Right hindlimb (tissue), 1 donor: ENCODE results near the gene CEBPZOS.
"Not testable (repeated sequence)": the region's sequence is repeated elsewhere in the genome, so short reads cannot be mapped to it uniquely, and the experiment has no call there.

Source experiments
- DNase-seq: peaks from one replicate; pipeline ENCODE4 v3.0.0-alpha.2; 2018

The CEBPZOS gene

GRCh38 chr2:37191747-37192146 is 4.5 kb upstream of the CEBPZOS start:
- DNase-seq = no peak

GRCh38 chr2:37192551-37192950 is 3.7 kb upstream of the CEBPZOS start:
- no peak for DNase-seq

- DNase-seq = not testable (repeated sequence)
Measured at GRCh38 chr2:37195862-37196319, 405 bp upstream of the CEBPZOS start.

GRCh38 chr2:37198681-37199065 is 2.4 kb downstream of the CEBPZOS start:
- no peak for DNase-seq

GRCh38 chr2:37201208-37201607 is 4.9 kb downstream of the CEBPZOS start:
- DNase-seq = no peak

- no peak for DNase-seq
Measured at GRCh38 chr2:37201766-37202165, 5.5 kb downstream of the CEBPZOS start.

GRCh38 chr2:37203708-37204107 is 7.4 kb downstream of the CEBPZOS start:
- DNase-seq = no peak

- DNase-seq = not testable (repeated sequence)
Measured at GRCh38 chr2:37205071-37205661, 8.9 kb downstream of the CEBPZOS start.

- no peak for DNase-seq
Measured at GRCh38 chr2:37205689-37206341, 9.5 kb downstream of the CEBPZOS start.

- not testable (repeated sequence) for DNase-seq
Measured at GRCh38 chr2:37206760-37207159, 10.5 kb downstream of the CEBPZOS start.

- no peak for DNase-seq
Measured at GRCh38 chr2:37211212-37211611, 14.9 kb downstream of the CEBPZOS start.

- DNase-seq = no peak
Measured at GRCh38 chr2:37211939-37212338, 15.6 kb downstream of the CEBPZOS start.

- no peak for DNase-seq
Measured at GRCh38 chr2:37215250-37215649, 19.0 kb downstream of the CEBPZOS start.

- DNase-seq = no peak
Measured at GRCh38 chr2:37219046-37219445, 22.8 kb downstream of the CEBPZOS start.

- DNase-seq = no peak
Measured at GRCh38 chr2:37223131-37223530, 26.8 kb downstream of the CEBPZOS start.

- DNase-seq = no peak
Measured at GRCh38 chr2:37224063-37224462, 27.8 kb downstream of the CEBPZOS start.

- DNase-seq = not testable (repeated sequence)
Measured at GRCh38 chr2:37225129-37225528, 28.8 kb downstream of the CEBPZOS start.

- DNase-seq = no peak
Measured at GRCh38 chr2:37226863-37227262, 30.6 kb downstream of the CEBPZOS start.

GRCh38 chr2:37228788-37229187 is 32.5 kb downstream of the CEBPZOS start:
- DNase-seq = no peak

GRCh38 chr2:37230581-37230980 is 34.3 kb downstream of the CEBPZOS start:
- DNase-seq = peak; percentile 21

- peak; percentile 95 for DNase-seq
Measured at GRCh38 chr2:37231241-37232130, 35.2 kb downstream of the CEBPZOS start, which contains the start of the genes CEBPZ and NDUFAF7. Gene CEBPZ, minus strand, starts transcription at chr2:37231596. Its CDS starts 29 bp downstream, at chr2:37231567. Gene NDUFAF7, plus strand, starts transcription at chr2:37231658. Its CDS starts 48 bp downstream, at chr2:37231706.

- DNase-seq = peak; percentile 27
Measured at GRCh38 chr2:37232131-37232933, 36.0 kb downstream of the CEBPZOS start.

- DNase-seq = no peak
Measured at GRCh38 chr2:37243435-37243834, 47.1 kb downstream of the CEBPZOS start.
